Duodenal mucosa (tissue), 2 donors: ENCODE measurements around the gene RBM39.

Source experiments
- H3K27ac ChIP-seq: one replicate; pipeline ENCODE4 v1.7.0; 2013; ENCODE audit warnings: low read depth, low read length
- H3K27me3 ChIP-seq, 2 donors: one replicate each; pipeline ENCODE4 v1.7.0; 2013; ENCODE audit warnings: low read length in 2 of 2, control low read depth in 1 of 2; ENCODE audit not compliant: insufficient read depth in 2 of 2, control insufficient read depth in 1 of 2
- H3K36me3 ChIP-seq, 2 donors: one replicate each; pipeline ENCODE4 v1.7.0; 2013; ENCODE audit warnings: low read length in 2 of 2, control low read depth in 1 of 2; ENCODE audit not compliant: insufficient read depth in 2 of 2, control insufficient read depth in 1 of 2
- H3K4me1 ChIP-seq, 2 donors: one replicate each; pipeline ENCODE4 v1.7.0; 2013; ENCODE audit warnings: low read length in 2 of 2, control low read depth in 1 of 2; ENCODE audit not compliant: insufficient read depth in 2 of 2, control insufficient read depth in 1 of 2
- H3K4me3 ChIP-seq, 2 donors: one replicate each; pipeline ENCODE4 v1.7.0; 2013; ENCODE audit warnings: low read length in 2 of 2, low read depth in 1 of 2
- H3K9ac ChIP-seq, 2 donors: one replicate each; pipeline ENCODE4 v1.7.0; 2013; ENCODE audit warnings: low read length in 2 of 2, low read depth in 1 of 2
- H3K9me3 ChIP-seq, 2 donors: one replicate each; pipeline ENCODE4 v1.7.0; 2013; ENCODE audit warnings: low read length in 2 of 2, control low read depth in 1 of 2; ENCODE audit not compliant: control insufficient read depth in 1 of 2

RBM39 gene

GRCh38 chr20:35660122-35660937 lies 81.7 kb downstream of the RBM39 start:
- no peaks in the 10 kb centered on the region for H3K9me3 ChIP-seq
- no peaks in the 10 kb centered on the region for H3K27me3 ChIP-seq
- H3K27ac ChIP-seq = no peak overlapping the region
- no peak overlapping the region for H3K4me3 ChIP-seq
- peaks cover 0 to under 1% of the 10 kb centered on the region in 2 donors for H3K36me3 ChIP-seq
- peaks cover 42 to 52% of the 10 kb centered on the region in 2 donors for H3K4me1 ChIP-seq
- no peak overlapping the region for H3K9ac ChIP-seq

DNA sequence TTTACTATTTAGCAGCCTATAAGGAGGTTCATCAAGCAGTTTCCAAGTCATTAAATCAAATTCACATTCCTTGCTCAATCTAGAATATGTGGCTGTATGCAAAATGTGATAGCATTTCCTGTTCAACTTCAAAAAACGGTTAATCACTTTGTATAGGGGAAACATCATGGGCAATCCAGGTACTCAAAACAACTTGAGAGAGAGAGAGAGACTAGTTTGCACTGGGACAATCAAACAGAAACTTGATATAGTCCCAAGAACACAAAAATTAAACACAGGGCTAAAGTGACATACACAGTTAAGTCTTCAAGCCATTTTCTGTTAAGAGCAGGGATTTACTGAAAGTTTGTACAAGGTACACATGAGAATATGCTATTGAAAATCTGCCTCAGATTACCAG lies 84.8 kb downstream of the RBM39 start:
- Histone ChIP-seq H3K36me3 (peaks cover 12 to 27% of the 10 kb centered on the region in 2 donors), H3K4me1 (peaks cover 31 to 33% of the 10 kb centered on the region in 2 donors), H3K27ac (no peak overlapping the region), H3K4me3 (no peak overlapping the region), H3K27me3 (no peaks in the 10 kb centered on the region), H3K9ac (no peak overlapping the region), H3K9me3 (no peaks in the 10 kb centered on the region)

DNA sequence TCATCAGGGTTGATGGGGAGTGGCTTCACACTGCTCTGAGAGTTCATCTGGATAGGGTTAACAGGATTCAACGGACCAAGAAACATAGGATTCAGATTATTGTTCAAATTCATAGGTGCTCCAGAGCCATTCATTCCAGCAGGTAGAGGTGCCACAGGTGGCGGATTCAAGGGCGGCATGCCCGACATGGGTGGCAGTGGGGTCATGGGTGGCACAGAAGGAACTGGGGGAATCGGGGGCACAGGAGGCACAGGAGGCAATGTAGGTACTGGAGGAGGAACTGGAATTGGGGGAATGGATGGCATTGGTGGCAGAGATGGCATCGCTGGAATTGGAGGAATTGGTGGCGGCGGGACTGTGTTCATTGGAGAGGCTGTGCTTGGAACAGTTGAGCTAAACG lies 87.6 kb downstream of the RBM39 start:
- Histone ChIP-seq H3K27ac (no peak overlapping the region), H3K4me1 (peaks cover 8 to 12% of the 10 kb centered on the region in 2 donors), H3K27me3 (no peaks in the 10 kb centered on the region), H3K9ac (no peak overlapping the region), H3K9me3 (no peaks in the 10 kb centered on the region), H3K4me3 (no peak overlapping the region), H3K36me3 (peaks cover 12 to 33% of the 10 kb centered on the region in 2 donors)

DNA sequence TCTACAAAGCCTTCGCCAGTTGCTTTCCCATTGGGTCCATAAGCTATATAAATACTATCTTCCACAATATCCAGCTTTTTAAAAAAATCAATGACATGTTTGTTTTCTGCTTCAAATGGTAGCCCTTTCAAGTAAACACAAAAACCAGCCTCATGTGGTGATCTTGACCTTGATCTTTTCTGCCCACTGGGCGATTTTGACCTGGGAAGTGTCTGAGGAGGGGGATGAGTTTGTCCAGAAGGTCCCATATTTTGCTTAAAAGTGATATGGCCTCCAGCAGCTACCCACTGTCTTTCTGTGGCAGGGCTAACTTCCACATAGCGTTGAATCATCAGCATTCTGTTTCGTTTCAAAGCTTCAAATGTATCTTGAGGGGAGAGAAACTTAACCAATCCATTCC lies 88.2 kb downstream of the RBM39 start:
- no peaks in the 10 kb centered on the region for H3K9me3 ChIP-seq
- H3K9ac ChIP-seq = no peak overlapping the region
- no peak overlapping the region for H3K27ac ChIP-seq
- H3K4me1 ChIP-seq = peaks cover 4 to 12% of the 10 kb centered on the region in 2 donors
- no peak overlapping the region for H3K4me3 ChIP-seq
- no peaks in the 10 kb centered on the region for H3K27me3 ChIP-seq
- H3K36me3 ChIP-seq = peaks cover 12 to 33% of the 10 kb centered on the region in 2 donors
